ENCODE results near the gene SBF2.

The SBF2 gene

DNA sequence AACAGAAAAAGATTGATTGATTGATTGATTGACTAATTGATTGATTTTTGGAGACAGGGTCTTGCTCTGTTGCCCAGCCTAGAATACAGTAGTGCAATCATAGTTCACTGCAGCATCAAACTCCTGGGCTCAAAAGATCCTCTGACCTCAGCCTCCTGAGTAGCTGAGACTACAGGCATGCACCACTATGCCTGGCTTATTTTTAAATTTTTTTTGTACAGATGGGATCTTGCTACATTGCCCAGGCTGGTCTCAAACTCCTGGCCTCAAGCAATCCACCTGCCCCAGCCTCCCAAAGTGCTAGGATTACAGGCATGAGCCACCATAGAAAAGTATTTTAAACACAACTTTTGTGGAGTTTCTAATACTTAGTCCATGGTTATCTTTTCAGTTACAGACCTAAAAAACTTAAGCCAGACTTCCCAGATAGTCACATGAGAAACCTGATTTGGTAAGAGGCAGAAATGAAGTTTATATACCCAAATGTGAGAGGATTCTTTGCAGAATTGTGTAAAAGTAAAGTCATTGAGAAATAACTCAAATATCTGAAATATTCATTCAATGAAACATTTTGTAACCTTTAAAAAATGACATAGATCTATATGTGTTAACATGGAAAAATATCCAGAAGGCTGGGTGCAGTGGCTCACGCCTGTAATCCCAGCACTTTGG, 443.7 kb downstream of the SBF2 start:
- no peaks in the 10 kb centered on the region for H3K9me3 ChIP-seq
- H3K36me3 ChIP-seq (replicated peaks) = no peaks in the 10 kb centered on the region; the same call in 1 of the 2 replicates
- in situ Hi-C loops (cut with MboI; ENCODE audit: low sequenced_read_pairs) = loop anchor here (25.0 kb wide), 2 partner anchors 462 to 887 kb away; partner anchors contain the start of gene ADM
- no peak overlapping the region for H3K4me3 ChIP-seq
- H3K27me3 ChIP-seq (ENCODE audit: low read depth) = no peaks in the 10 kb centered on the region
- H3K4me1 ChIP-seq = peaks cover 13% of the 10 kb centered on the region
- no peak for DNase-seq (ENCODE audit: low spot score in 2 of 2)

- peaks cover 13% of the 10 kb centered on the region for H3K4me1 ChIP-seq
- DNase-seq (ENCODE audit: low spot score in 2 of 2) = no peak
- H3K36me3 ChIP-seq (replicated peaks) = no peaks in the 10 kb centered on the region; the same call in 1 of the 2 replicates
- no peak overlapping the region for H3K4me3 ChIP-seq
- in situ Hi-C loops (cut with MboI; ENCODE audit: low sequenced_read_pairs) = no loop called here
- no peaks in the 10 kb centered on the region for H3K27me3 ChIP-seq (ENCODE audit: low read depth)
- H3K9me3 ChIP-seq = no peaks in the 10 kb centered on the region
Measured at GRCh38 chr11:9849389-9849788, 444.6 kb downstream of the SBF2 start.

GRCh38 chr11:9847636-9848035, 446.4 kb downstream of the SBF2 start:
- Histone ChIP-seq H3K27me3 (ENCODE audit: low read depth) (no peaks in the 10 kb centered on the region), H3K36me3 (replicated peaks) (no peaks in the 10 kb centered on the region), H3K9me3 (no peaks in the 10 kb centered on the region), H3K4me3 (no peak overlapping the region), H3K4me1 (peaks cover 11% of the 10 kb centered on the region)
- DNase-seq (ENCODE audit: low spot score in 2 of 2) = no peak
- in situ Hi-C loops (cut with MboI; ENCODE audit: low sequenced_read_pairs) = no loop called here

GRCh38 chr11:9842923-9843322, 451.1 kb downstream of the SBF2 start:
- H3K4me3 ChIP-seq = no peak overlapping the region
- H3K27me3 ChIP-seq (ENCODE audit: low read depth) = no peaks in the 10 kb centered on the region
- no peak for DNase-seq (ENCODE audit: low spot score in 2 of 2)
- H3K9me3 ChIP-seq = no peaks in the 10 kb centered on the region
- in situ Hi-C loops (cut with MboI; ENCODE audit: low sequenced_read_pairs) = no loop called here
- H3K36me3 ChIP-seq (replicated peaks) = no peaks in the 10 kb centered on the region
- peaks cover 5% of the 10 kb centered on the region; the same call in 1 of the 2 replicates for H3K4me1 ChIP-seq

- no peak for DNase-seq (ENCODE audit: low spot score in 2 of 2)
- H3K27me3 ChIP-seq (ENCODE audit: low read depth) = no peaks in the 10 kb centered on the region
- in situ Hi-C loops (cut with MboI; ENCODE audit: low sequenced_read_pairs) = no loop called here
Measured at GRCh38 chr11:9840460-9841004, 453.5 kb downstream of the SBF2 start.

GRCh38 chr11:9839550-9839949, 454.5 kb downstream of the SBF2 start:
- no peak for DNase-seq (ENCODE audit: low spot score in 2 of 2)
- in situ Hi-C loops (cut with MboI; ENCODE audit: low sequenced_read_pairs) = no loop called here
- Histone ChIP-seq H3K27me3 (ENCODE audit: low read depth) (no peaks in the 10 kb centered on the region), H3K4me1 (peaks cover 5% of the 10 kb centered on the region; the same call in 1 of the 2 replicates), H3K4me3 (no peak overlapping the region), H3K9me3 (no peaks in the 10 kb centered on the region), H3K36me3 (replicated peaks) (no peaks in the 10 kb centered on the region)

More at GRCh38 chr11:9840460-9841004, 453.5 kb downstream of the SBF2 start:
- Histone ChIP-seq H3K4me1 (peaks cover 5% of the 10 kb centered on the region; the same call in 1 of the 2 replicates), H3K4me3 (no peak overlapping the region), H3K9me3 (no peaks in the 10 kb centered on the region), H3K36me3 (replicated peaks) (no peaks in the 10 kb centered on the region)

- Histone ChIP-seq H3K36me3 (replicated peaks) (no peaks in the 10 kb centered on the region), H3K4me3 (no peak overlapping the region), H3K4me1 (peaks cover 5% of the 10 kb centered on the region; the same call in 1 of the 2 replicates), H3K27me3 (ENCODE audit: low read depth) (no peaks in the 10 kb centered on the region), H3K9me3 (no peaks in the 10 kb centered on the region)
- in situ Hi-C loops (cut with MboI; ENCODE audit: low sequenced_read_pairs) = no loop called here
- no peak for DNase-seq (ENCODE audit: low spot score in 2 of 2)
Measured at GRCh38 chr11:9838961-9839360, 455.1 kb downstream of the SBF2 start.

- peaks cover 5% of the 10 kb centered on the region; the same call in 1 of the 2 replicates for H3K4me1 ChIP-seq
- no peak overlapping the region for H3K4me3 ChIP-seq
- H3K9me3 ChIP-seq = no peaks in the 10 kb centered on the region
- DNase-seq (ENCODE audit: low spot score in 2 of 2) = no peak
- H3K27me3 ChIP-seq (ENCODE audit: low read depth) = no peaks in the 10 kb centered on the region
- in situ Hi-C loops (cut with MboI; ENCODE audit: low sequenced_read_pairs) = no loop called here
- no peaks in the 10 kb centered on the region for H3K36me3 ChIP-seq (replicated peaks)
Measured at GRCh38 chr11:9838229-9838628, 455.8 kb downstream of the SBF2 start.

DNA sequence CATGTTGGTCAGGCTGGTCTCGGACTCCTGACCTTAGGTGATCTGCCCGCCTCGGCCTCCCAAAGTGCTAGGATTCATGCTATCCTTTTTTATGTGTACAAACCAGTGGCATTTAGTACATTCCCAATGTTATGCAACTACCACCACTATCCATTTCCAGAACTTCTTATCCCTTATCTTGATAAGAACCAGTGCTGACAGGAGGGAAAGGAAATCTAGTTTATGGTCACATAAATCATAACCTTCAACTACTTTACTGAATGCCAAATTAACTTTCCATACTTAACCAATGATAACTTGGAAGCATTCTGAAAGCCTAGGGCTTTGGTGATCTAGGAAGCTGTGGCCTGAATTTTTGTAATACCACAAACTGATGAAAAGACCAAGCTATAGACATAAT, 459.7 kb downstream of the SBF2 start:
- Histone ChIP-seq H3K27me3 (ENCODE audit: low read depth) (no peaks in the 10 kb centered on the region), H3K9me3 (no peaks in the 10 kb centered on the region)

DNA sequence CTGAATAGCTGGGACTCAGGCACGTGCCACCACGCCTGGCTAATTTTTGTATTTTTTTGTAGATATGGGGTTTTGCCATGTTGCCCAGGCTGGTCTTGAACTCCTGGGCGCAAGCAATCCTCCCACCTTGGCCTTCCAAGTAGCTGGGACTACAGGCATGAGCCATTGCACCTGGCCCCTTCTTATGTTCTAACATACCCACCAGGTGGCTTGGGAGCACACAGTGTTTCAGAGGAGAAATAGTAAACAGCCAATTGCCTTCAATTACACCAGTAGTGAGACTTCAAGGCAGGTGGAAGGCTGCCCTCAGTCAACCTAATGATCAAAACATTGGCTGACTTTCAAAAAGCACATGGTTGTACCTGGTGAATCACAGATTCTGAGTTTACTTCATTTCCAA, 462.9 kb downstream of the SBF2 start:
- Histone ChIP-seq H3K9me3 (no peaks in the 10 kb centered on the region), H3K4me3 (no peak overlapping the region), H3K36me3 (replicated peaks) (no peaks in the 10 kb centered on the region), H3K27me3 (ENCODE audit: low read depth) (no peaks in the 10 kb centered on the region), H3K4me1 (no peaks in the 10 kb centered on the region)
- no peak for DNase-seq (ENCODE audit: low spot score in 2 of 2)
- in situ Hi-C loops (cut with MboI; ENCODE audit: low sequenced_read_pairs) = no loop called here

More for the DNA sequence above, 459.7 kb downstream of the SBF2 start:
- H3K36me3 ChIP-seq (replicated peaks) = no peaks in the 10 kb centered on the region
- in situ Hi-C loops (cut with MboI; ENCODE audit: low sequenced_read_pairs) = no loop called here
- H3K4me3 ChIP-seq = no peak overlapping the region
- peaks cover 5% of the 10 kb centered on the region; the same call in 1 of the 2 replicates for H3K4me1 ChIP-seq
- DNase-seq (ENCODE audit: low spot score in 2 of 2) = no peak

- Histone ChIP-seq H3K27me3 (ENCODE audit: low read depth) (no peaks in the 10 kb centered on the region), H3K4me1 (peaks cover 10% of the 10 kb centered on the region), H3K9me3 (no peaks in the 10 kb centered on the region), H3K36me3 (replicated peaks) (no peaks in the 10 kb centered on the region), H3K4me3 (no peak overlapping the region)
- no peak for DNase-seq (ENCODE audit: low spot score in 2 of 2)
- in situ Hi-C loops (cut with MboI; ENCODE audit: low sequenced_read_pairs) = no loop called here
Measured at GRCh38 chr11:9827708-9828107, 466.3 kb downstream of the SBF2 start.

DNA sequence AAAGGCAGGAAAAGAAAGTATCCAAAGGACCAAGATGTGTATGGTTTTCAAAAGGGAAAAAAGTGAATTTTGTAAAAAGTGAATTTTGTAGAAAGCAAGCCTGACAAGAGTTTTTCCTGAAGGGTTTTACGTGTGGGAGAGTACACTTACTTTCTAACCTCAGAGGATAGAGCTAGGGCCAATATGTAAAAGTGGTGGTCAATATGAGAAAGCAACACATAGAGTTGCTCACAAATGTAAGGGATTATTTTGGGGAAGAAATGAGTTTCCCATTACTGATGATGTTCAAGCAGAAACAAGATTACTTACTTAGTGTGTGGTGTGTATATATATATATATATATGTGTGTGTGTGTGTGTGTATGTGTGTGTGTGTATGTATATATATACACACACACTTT, 467.6 kb downstream of the SBF2 start:
- no peak for DNase-seq (ENCODE audit: low spot score in 2 of 2)
- Histone ChIP-seq H3K36me3 (replicated peaks) (no peaks in the 10 kb centered on the region), H3K4me1 (peaks cover 16% of the 10 kb centered on the region), H3K9me3 (no peaks in the 10 kb centered on the region), H3K27me3 (ENCODE audit: low read depth) (no peaks in the 10 kb centered on the region), H3K4me3 (no peak overlapping the region)
- in situ Hi-C loops (cut with MboI; ENCODE audit: low sequenced_read_pairs) = no loop called here

DNA sequence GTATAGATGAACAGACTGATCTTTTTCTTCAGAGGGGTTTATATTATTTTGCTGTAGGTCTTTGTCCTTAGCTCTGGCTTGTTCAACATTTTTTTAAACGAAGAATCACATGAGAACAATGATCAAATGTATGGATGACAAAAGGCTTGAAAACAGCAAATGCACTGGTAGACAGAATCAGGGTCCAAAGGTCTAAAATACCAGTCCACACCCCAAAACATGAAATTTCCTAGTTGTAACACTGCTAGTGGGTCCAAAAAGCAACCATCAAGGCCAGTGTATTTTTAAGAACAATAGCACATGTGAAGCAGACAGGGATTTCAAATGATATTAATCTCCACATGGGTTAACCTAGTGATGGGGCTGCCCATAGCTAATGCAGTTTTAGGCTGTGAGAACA, 468.1 kb downstream of the SBF2 start:
- in situ Hi-C loops (cut with MboI; ENCODE audit: low sequenced_read_pairs) = no loop called here
- no peaks in the 10 kb centered on the region for H3K27me3 ChIP-seq (ENCODE audit: low read depth)
- DNase-seq (ENCODE audit: low spot score in 2 of 2) = no peak
- H3K4me1 ChIP-seq = peaks cover 19% of the 10 kb centered on the region
- no peak overlapping the region for H3K4me3 ChIP-seq
- H3K9me3 ChIP-seq = no peaks in the 10 kb centered on the region
- H3K36me3 ChIP-seq (replicated peaks) = no peaks in the 10 kb centered on the region

GRCh38 chr11:9825315-9825714, 468.7 kb downstream of the SBF2 start:
- H3K36me3 ChIP-seq (replicated peaks) = no peaks in the 10 kb centered on the region
- H3K27me3 ChIP-seq (ENCODE audit: low read depth) = no peaks in the 10 kb centered on the region
- H3K4me1 ChIP-seq = peaks cover 19% of the 10 kb centered on the region
- DNase-seq (ENCODE audit: low spot score in 2 of 2) = no peak
- in situ Hi-C loops (cut with MboI; ENCODE audit: low sequenced_read_pairs) = no loop called here
- no peak overlapping the region for H3K4me3 ChIP-seq
- no peaks in the 10 kb centered on the region for H3K9me3 ChIP-seq
